ENCODE measurements around the gene SRPK1.

The SRPK1 gene

DNA sequence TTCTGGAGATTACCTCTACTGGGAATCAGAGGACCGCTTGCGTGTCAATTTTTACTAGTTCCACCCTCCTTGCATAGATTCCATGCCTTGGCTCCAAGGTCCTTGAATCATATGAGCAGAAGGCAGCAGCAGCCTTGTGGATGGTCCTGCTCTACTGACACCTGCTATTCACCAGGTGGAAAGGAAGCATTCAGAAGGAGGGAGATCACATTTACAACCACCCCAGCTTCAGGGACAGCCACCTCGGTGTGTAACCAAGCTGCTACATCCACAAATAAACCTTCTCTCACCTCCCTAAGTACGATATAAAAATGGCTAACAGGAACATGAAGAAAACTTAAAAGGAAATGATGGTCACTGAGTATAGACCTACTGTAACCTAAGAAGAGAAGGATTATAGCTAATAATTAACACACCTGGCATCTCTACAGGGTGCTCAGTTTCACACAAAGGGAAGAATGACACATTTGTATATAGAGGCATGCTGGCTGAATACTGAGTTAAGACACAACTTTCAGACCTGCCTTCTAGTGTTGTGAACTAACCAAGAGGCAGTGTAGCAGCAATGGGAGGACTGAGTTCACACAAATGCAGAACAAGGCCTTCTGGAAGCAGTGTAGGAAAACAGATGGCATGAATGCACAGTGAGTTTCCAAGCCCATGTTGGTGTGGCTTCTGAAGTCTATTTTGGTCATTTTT lies 46.3 kb upstream of the SRPK1 start:
- no peak for DNase-seq (ENCODE audit: low spot score)
- Histone ChIP-seq H3K36me3 (ENCODE audit: low read depth) (no peaks in the 10 kb centered on the region), H3K9me3 (ENCODE audit: severe bottlenecking) (no peaks in the 10 kb centered on the region), H3K27ac (ENCODE audit: poor library complexity, severe bottlenecking) (no peak overlapping the region), H3K27me3 (ENCODE audit: insufficient read depth, poor library complexity, severe bottlenecking) (no peaks in the 10 kb centered on the region), H3K4me3 (ENCODE audit: severe bottlenecking) (no peak overlapping the region), H3K4me1 (ENCODE audit: insufficient read depth, poor library complexity, severe bottlenecking) (no peaks in the 10 kb centered on the region)
- TF ChIP-seq, protein P1, sequence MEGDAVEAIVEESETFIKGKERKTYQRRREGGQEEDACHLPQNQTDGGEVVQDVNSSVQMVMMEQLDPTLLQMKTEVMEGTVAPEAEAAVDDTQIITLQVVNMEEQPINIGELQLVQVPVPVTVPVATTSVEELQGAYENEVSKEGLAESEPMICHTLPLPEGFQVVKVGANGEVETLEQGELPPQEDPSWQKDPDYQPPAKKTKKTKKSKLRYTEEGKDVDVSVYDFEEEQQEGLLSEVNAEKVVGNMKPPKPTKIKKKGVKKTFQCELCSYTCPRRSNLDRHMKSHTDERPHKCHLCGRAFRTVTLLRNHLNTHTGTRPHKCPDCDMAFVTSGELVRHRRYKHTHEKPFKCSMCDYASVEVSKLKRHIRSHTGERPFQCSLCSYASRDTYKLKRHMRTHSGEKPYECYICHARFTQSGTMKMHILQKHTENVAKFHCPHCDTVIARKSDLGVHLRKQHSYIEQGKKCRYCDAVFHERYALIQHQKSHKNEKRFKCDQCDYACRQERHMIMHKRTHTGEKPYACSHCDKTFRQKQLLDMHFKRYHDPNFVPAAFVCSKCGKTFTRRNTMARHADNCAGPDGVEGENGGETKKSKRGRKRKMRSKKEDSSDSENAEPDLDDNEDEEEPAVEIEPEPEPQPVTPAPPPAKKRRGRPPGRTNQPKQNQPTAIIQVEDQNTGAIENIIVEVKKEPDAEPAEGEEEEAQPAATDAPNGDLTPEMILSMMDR (IDR thresholded peaks at IDR 0.05; ENCODE audit: poor library complexity, severe bottlenecking): no peak
- ATAC-seq (ENCODE audit: low read depth): no peak

DNA sequence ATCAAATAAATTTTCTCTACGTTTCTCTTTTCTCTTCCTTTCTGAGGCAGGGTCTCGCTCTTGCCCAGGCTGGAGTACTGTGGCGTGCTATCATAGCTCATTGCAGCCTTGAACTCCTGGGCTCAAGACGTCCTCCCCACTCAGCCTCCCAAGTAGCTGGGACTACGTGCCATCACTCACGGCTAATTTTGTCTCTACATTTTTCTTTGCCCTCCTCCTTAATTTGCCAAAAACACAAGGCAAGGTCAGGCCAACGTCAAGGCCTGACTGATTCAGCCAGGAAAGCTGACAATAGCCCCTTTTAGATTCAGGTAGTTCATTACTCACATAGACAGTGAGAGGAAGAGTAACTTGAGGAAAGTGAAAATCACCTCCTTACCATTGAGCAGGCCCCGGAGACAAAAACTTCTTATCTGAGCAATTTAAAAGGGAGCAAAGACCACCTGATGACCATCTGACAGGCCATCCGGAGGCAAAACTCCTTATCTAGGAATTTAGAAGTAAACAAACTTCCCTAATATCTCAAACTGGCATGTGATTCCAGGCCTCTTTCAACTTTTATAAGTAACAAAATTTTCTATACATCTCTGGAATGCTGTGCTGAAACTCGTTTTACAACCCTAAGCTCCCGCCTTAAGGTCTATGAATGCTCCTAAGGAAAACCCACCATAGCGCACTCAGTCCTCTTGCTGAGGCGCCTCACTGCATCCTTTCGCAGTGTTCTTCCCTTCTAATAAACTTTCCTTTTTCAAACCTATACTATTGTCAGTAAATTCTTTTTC lies 42.1 kb upstream of the SRPK1 start:
- no peaks in the 10 kb centered on the region for H3K4me1 ChIP-seq (ENCODE audit: insufficient read depth, poor library complexity, severe bottlenecking)
- no peak for DNase-seq (ENCODE audit: low spot score)
- ATAC-seq (ENCODE audit: low read depth): no peak
- no peak overlapping the region for H3K27ac ChIP-seq (ENCODE audit: poor library complexity, severe bottlenecking)
- TF ChIP-seq, protein P1 (IDR thresholded peaks at IDR 0.05; ENCODE audit: poor library complexity, severe bottlenecking): no peak
- H3K9me3 ChIP-seq (ENCODE audit: severe bottlenecking): no peaks in the 10 kb centered on the region
- H3K36me3 ChIP-seq (ENCODE audit: low read depth): no peaks in the 10 kb centered on the region
- no peak overlapping the region for H3K4me3 ChIP-seq (ENCODE audit: severe bottlenecking)
- H3K27me3 ChIP-seq (ENCODE audit: insufficient read depth, poor library complexity, severe bottlenecking): no peaks in the 10 kb centered on the region

GRCh38 chr6:35960187-35960586 lies 39.3 kb upstream of the SRPK1 start:
- TF ChIP-seq, protein P1 (IDR thresholded peaks at IDR 0.05; ENCODE audit: poor library complexity, severe bottlenecking): no peak
- Histone ChIP-seq H3K4me1 (ENCODE audit: insufficient read depth, poor library complexity, severe bottlenecking) (no peaks in the 10 kb centered on the region), H3K36me3 (ENCODE audit: low read depth) (no peaks in the 10 kb centered on the region), H3K9me3 (ENCODE audit: severe bottlenecking) (no peaks in the 10 kb centered on the region), H3K27me3 (ENCODE audit: insufficient read depth, poor library complexity, severe bottlenecking) (no peaks in the 10 kb centered on the region), H3K27ac (ENCODE audit: poor library complexity, severe bottlenecking) (no peak overlapping the region), H3K4me3 (ENCODE audit: severe bottlenecking) (no peak overlapping the region)
- 0 out of 3 replicates have a peak, but pooled peaks have one; percentile 35 for ATAC-seq (ENCODE audit: low read depth)
- DNase-seq (ENCODE audit: low spot score): no peak

GRCh38 chr6:35955970-35956369 lies 35.1 kb upstream of the SRPK1 start:
- H3K4me1 ChIP-seq (ENCODE audit: insufficient read depth, poor library complexity, severe bottlenecking): peaks cover 9% of the 10 kb centered on the region
- H3K36me3 ChIP-seq (ENCODE audit: low read depth): no peaks in the 10 kb centered on the region
- H3K27ac ChIP-seq (ENCODE audit: poor library complexity, severe bottlenecking): no peak overlapping the region
- H3K27me3 ChIP-seq (ENCODE audit: insufficient read depth, poor library complexity, severe bottlenecking): no peaks in the 10 kb centered on the region
- TF ChIP-seq, protein P1 (IDR thresholded peaks at IDR 0.05; ENCODE audit: poor library complexity, severe bottlenecking): peak; percentile 43
- DNase-seq (ENCODE audit: low spot score): no peak
- ATAC-seq (ENCODE audit: low read depth): no peak
- no peak overlapping the region for H3K4me3 ChIP-seq (ENCODE audit: severe bottlenecking)
- no peaks in the 10 kb centered on the region for H3K9me3 ChIP-seq (ENCODE audit: severe bottlenecking)

GRCh38 chr6:35955521-35955920 lies 34.6 kb upstream of the SRPK1 start:
- no peak for DNase-seq (ENCODE audit: low spot score)
- TF ChIP-seq, protein P1 (IDR thresholded peaks at IDR 0.05; ENCODE audit: poor library complexity, severe bottlenecking): no peak
- no peak for ATAC-seq (ENCODE audit: low read depth)
- H3K4me3 ChIP-seq (ENCODE audit: severe bottlenecking): no peak overlapping the region
- H3K27ac ChIP-seq (ENCODE audit: poor library complexity, severe bottlenecking): no peak overlapping the region
- no peaks in the 10 kb centered on the region for H3K36me3 ChIP-seq (ENCODE audit: low read depth)
- H3K27me3 ChIP-seq (ENCODE audit: insufficient read depth, poor library complexity, severe bottlenecking): no peaks in the 10 kb centered on the region
- no peaks in the 10 kb centered on the region for H3K9me3 ChIP-seq (ENCODE audit: severe bottlenecking)
- H3K4me1 ChIP-seq (ENCODE audit: insufficient read depth, poor library complexity, severe bottlenecking): peaks cover 9% of the 10 kb centered on the region
